Endodermal cell (in vitro differentiated cells): Measurements from ENCODE around the gene RPS6KC1. TPM values are rescaled to one million over a fixed set of nuclear protein-coding genes. Genes with fewer than 3 reads are reported as not detected.
"Not testable (repeated sequence)": the region's sequence is repeated elsewhere in the genome, so short reads cannot be mapped to it uniquely, and the experiment has no call there.

Experiments used
- DNase-seq: peaks from one replicate; pipeline ENCODE4 v3.0.0-alpha.2; 2017
- H3K27ac ChIP-seq: 2 replicates; pipeline ENCODE4 v1.5.1; 2013; ENCODE audit warnings: mild to moderate bottlenecking, low read depth, low read length, moderate library complexity
- H3K27me3 ChIP-seq: 2 replicates; pipeline ENCODE4 v1.6.1; 2013; ENCODE audit warnings: mild to moderate bottlenecking, low read length, moderate library complexity; ENCODE audit not compliant: insufficient read depth, control insufficient read depth, poor library complexity, severe bottlenecking
- H3K36me3 ChIP-seq: 2 replicates; pipeline ENCODE4 v1.7.0; 2013; ENCODE audit warnings: mild to moderate bottlenecking, low read length, moderate library complexity; ENCODE audit not compliant: control insufficient read depth, insufficient read depth
- H3K4me1 ChIP-seq: one replicate; pipeline ENCODE4 v1.7.0; 2013; ENCODE audit warnings: low read length; ENCODE audit not compliant: control insufficient read depth, insufficient read depth
- H3K4me3 ChIP-seq: 2 replicates; pipeline ENCODE4 v1.5.1; 2013; ENCODE audit warnings: mild to moderate bottlenecking, low read length, moderate library complexity
- H3K9ac ChIP-seq: 2 replicates; pipeline ENCODE4 v1.6.1; 2013; ENCODE audit warnings: mild to moderate bottlenecking, low read length, moderate library complexity; ENCODE audit not compliant: poor library complexity, severe bottlenecking; ENCODE audit errors: extremely low read depth
- H3K9me3 ChIP-seq: 2 replicates; pipeline ENCODE4 v1.6.1; 2013; ENCODE audit warnings: mild to moderate bottlenecking, low read length, moderate library complexity; ENCODE audit not compliant: control insufficient read depth
- H3K27ac Mint-ChIP-seq: 2 replicates; pipeline ENCODE4 v1.8.0; 2020; ENCODE audit warnings: mixed read lengths
- H3K27me3 Mint-ChIP-seq: 2 replicates; pipeline ENCODE4 v1.8.0; 2021; ENCODE audit warnings: mild to moderate bottlenecking, mixed read lengths; ENCODE audit not compliant: insufficient read depth
- H3K36me3 Mint-ChIP-seq: 2 replicates; pipeline ENCODE4 v1.8.0; 2020; ENCODE audit warnings: low read depth, mixed read lengths
- H3K4me1 Mint-ChIP-seq: 2 replicates; pipeline ENCODE4 v1.8.0; 2020; ENCODE audit warnings: mixed read lengths
- H3K4me3 Mint-ChIP-seq: 2 replicates; pipeline ENCODE4 v1.8.0; 2020; ENCODE audit warnings: mild to moderate bottlenecking, moderate library complexity, mixed read lengths
- H3K9me3 Mint-ChIP-seq: 2 replicates; pipeline ENCODE4 v1.8.0; 2020; ENCODE audit warnings: mild to moderate bottlenecking, mixed read lengths
- WGBS, 2 experiments: methylation state at CpG; one replicate each; pipeline versions ENCODE4 v1.1.5 to v1.1.7; 2013; ENCODE audit warnings: missing lambda C conversion rate in 2 of 2, mixed read lengths in 1 of 2; ENCODE audit not compliant: insufficient coverage in 1 of 2, insufficient read length in 1 of 2; 5-methylcytosine and 5-hydroxymethylcytosine counted together
- total RNA-seq, 2 donors: library from RNA; stranded (reverse); fragmentation: NEBNext Ultra II Directional in 1 of 2; extraction: Animal tissue kit (Norgen Biotek cat#: 25700) in 1 of 2; gene quantifications; 2 replicates in 1 of 2; 3 replicates in 1 of 2; pipeline ENCODE4 v1.2.1, GENCODE V29; 2021
- TF ChIP-seq, protein P1 (sequence below): fragments of 200-600 bp; sonication (generic); conservative IDR thresholded peaks from 2 replicates; pipeline ENCODE4 v1.5.0; 2021; ENCODE audit warnings: antibody characterized with exemption, mild to moderate bottlenecking

Gene RPS6KC1
- total RNA-seq, 2 donors from 2014 or later = 31.4 to 36.3 TPM

DNA sequence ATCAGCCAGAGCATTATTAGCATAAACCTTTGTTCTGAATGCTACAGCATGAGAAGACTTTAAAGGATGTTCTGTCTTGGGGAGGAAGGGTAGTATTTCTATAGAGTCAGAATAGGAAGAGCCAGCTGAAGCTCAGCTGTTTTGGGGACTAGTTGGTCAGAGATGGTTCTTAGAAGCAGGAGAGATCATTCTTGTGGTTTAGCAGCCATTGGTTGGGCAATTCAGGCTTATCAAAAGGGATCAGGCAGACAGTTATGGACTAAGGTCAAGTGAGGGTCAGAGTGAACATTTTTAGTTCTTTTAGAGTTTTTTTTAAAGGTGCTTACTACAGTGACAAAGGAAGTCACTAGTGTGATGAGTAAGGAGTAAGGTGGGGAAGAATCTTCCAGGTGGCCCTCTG, 245.5 kb downstream of the RPS6KC1 start:
- no peak overlapping the region for H3K27ac Mint-ChIP-seq
- H3K27me3 ChIP-seq = no peaks in the 10 kb centered on the region
- no peak overlapping the region for H3K4me3 Mint-ChIP-seq
- H3K4me3 ChIP-seq = no peak overlapping the region
- no peaks in the 10 kb centered on the region for H3K27me3 Mint-ChIP-seq
- H3K4me1 Mint-ChIP-seq = peaks cover 6% of the 10 kb centered on the region
- TF ChIP-seq, protein P1, sequence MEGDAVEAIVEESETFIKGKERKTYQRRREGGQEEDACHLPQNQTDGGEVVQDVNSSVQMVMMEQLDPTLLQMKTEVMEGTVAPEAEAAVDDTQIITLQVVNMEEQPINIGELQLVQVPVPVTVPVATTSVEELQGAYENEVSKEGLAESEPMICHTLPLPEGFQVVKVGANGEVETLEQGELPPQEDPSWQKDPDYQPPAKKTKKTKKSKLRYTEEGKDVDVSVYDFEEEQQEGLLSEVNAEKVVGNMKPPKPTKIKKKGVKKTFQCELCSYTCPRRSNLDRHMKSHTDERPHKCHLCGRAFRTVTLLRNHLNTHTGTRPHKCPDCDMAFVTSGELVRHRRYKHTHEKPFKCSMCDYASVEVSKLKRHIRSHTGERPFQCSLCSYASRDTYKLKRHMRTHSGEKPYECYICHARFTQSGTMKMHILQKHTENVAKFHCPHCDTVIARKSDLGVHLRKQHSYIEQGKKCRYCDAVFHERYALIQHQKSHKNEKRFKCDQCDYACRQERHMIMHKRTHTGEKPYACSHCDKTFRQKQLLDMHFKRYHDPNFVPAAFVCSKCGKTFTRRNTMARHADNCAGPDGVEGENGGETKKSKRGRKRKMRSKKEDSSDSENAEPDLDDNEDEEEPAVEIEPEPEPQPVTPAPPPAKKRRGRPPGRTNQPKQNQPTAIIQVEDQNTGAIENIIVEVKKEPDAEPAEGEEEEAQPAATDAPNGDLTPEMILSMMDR = no peak
- DNase-seq = no peak
- H3K9me3 ChIP-seq = peaks cover 4% of the 10 kb centered on the region
- H3K9ac ChIP-seq = no peak overlapping the region
- H3K9me3 Mint-ChIP-seq = no peaks in the 10 kb centered on the region
- H3K4me1 ChIP-seq = no peaks in the 10 kb centered on the region
- H3K36me3 ChIP-seq = no peaks in the 10 kb centered on the region
- no peak overlapping the region for H3K27ac ChIP-seq
- no peaks in the 10 kb centered on the region for H3K36me3 Mint-ChIP-seq

DNA sequence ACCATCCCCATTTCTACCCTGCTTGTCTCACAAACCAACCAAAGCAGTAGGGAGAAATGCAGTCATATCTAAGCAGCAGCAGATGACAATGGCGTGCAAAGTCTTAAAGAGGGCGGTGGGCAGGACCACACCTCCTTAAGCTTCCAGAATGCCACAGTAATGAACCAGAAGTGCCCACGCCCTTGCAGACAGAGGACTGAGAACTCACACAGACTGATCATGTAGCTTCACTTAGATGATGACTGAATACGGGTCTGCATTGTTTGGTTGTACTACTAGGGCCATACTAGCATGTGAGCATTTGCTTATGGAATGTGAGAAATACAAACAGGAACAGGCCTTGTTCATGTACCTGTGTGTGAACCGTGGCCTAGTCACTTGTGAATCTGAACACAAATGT, 246.0 kb downstream of the RPS6KC1 start:
- no peaks in the 10 kb centered on the region for H3K9me3 Mint-ChIP-seq
- H3K4me3 ChIP-seq = no peak overlapping the region
- no peak overlapping the region for H3K27ac Mint-ChIP-seq
- DNase-seq = no peak
- H3K4me3 Mint-ChIP-seq = no peak overlapping the region
- no peak overlapping the region for H3K9ac ChIP-seq
- H3K27ac ChIP-seq = no peak overlapping the region
- 96 to 97% methylated on average over 3 to 5 of the region's 5 CpGs for WGBS, 2 experiments
- H3K4me1 Mint-ChIP-seq = peaks cover 5% of the 10 kb centered on the region
- no peaks in the 10 kb centered on the region for H3K27me3 Mint-ChIP-seq
- no peaks in the 10 kb centered on the region for H3K36me3 Mint-ChIP-seq
- peaks cover 4% of the 10 kb centered on the region for H3K9me3 ChIP-seq
- H3K4me1 ChIP-seq = no peaks in the 10 kb centered on the region
- TF ChIP-seq, protein P1 = no peak
- H3K27me3 ChIP-seq = no peaks in the 10 kb centered on the region
- no peaks in the 10 kb centered on the region for H3K36me3 ChIP-seq

DNA sequence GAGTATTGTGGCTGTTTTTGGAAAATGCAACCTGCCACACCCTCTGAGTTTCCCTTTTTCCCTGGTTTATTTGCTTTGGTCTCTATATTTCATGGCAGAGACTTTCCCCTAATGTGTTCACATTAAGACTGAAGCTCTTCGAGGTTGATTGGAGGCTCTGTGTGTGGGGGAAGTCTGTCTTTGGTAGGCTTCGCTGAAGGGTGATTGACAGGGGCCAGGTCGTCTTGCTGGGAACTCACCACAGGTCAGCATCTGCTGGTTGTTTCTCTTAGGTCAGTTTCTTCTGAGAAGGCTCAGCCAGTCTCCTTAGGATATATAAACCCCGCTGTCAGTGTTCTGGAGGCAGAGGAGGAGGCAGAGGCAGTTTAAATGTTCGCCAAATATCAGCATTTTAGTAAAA, 249.4 kb downstream of the RPS6KC1 start:
- Mint-ChIP-seq H3K9me3 (no peaks in the 10 kb centered on the region), H3K36me3 (no peaks in the 10 kb centered on the region), H3K4me3 (no peak overlapping the region), H3K4me1 (peaks cover 7% of the 10 kb centered on the region), H3K27me3 (no peaks in the 10 kb centered on the region), H3K27ac (no peak overlapping the region)
- Histone ChIP-seq H3K4me3 (no peak overlapping the region), H3K4me1 (no peaks in the 10 kb centered on the region), H3K9ac (no peak overlapping the region), H3K9me3 (peaks cover 4% of the 10 kb centered on the region), H3K27me3 (no peaks in the 10 kb centered on the region), H3K36me3 (no peaks in the 10 kb centered on the region), H3K27ac (no peak overlapping the region)
- DNase-seq = no peak
- WGBS, 2 experiments = 60 to 83% methylated on average over 1 to 5 of the region's 5 CpGs
- TF ChIP-seq, protein P1 = no peak

DNA sequence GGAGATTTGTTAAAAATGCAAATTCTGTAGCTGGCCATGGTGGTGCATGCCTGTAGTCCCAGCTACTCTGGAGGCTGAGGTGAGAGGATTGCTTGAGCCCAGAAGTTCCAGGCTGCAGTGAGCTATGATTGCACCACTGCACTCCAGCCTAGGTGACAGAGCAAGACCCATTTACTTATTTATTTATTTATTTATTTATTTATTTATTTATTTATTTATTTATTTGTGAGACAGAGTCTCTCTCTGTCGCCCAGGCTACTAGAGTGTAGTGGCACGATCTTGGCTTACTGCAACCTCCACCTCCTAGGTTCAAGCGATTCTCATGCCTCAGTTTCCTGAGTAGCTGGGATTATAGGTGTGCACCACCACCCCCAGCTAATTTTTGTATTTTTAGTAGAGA, 250.5 kb downstream of the RPS6KC1 start:
- not testable (repeated sequence) for H3K9me3 Mint-ChIP-seq, H3K9me3 ChIP-seq, H3K4me3 ChIP-seq, H3K27me3 Mint-ChIP-seq, H3K4me1 ChIP-seq, H3K27me3 ChIP-seq, H3K27ac Mint-ChIP-seq, H3K36me3 Mint-ChIP-seq, H3K27ac ChIP-seq, H3K9ac ChIP-seq, H3K36me3 ChIP-seq, DNase-seq, H3K4me3 Mint-ChIP-seq, H3K4me1 Mint-ChIP-seq
- WGBS, 2 experiments = 95% methylated on average over 3 of the region's 3 CpGs; no CpG with 5 or more reads in 1 of the 2 experiments
